ENCODE measurements around the gene ZNF831.
A peak's percentile ranks its signal among the peaks of the same experiment; 100 is the strongest.

Gene ZNF831

GRCh38 chr20:59179988-59180387, 16.4 kb downstream of the ZNF831 start:
- no peak for DNase-seq (ENCODE audit: low read depth in 2 of 2)

GRCh38 chr20:59181936-59182335, 18.3 kb downstream of the ZNF831 start:
- DNase-seq (ENCODE audit: low read depth in 2 of 2): no peak

GRCh38 chr20:59182401-59183044, 18.9 kb downstream of the ZNF831 start:
- no peak for DNase-seq (ENCODE audit: low read depth in 2 of 2)

GRCh38 chr20:59183751-59184150, 20.1 kb downstream of the ZNF831 start:
- DNase-seq (ENCODE audit: low read depth in 2 of 2): no peak

- DNase-seq (ENCODE audit: low read depth in 2 of 2): no peak
Measured at GRCh38 chr20:59184880-59185447, 21.3 kb downstream of the ZNF831 start.

- no peak for DNase-seq (ENCODE audit: low read depth in 2 of 2)
Measured at GRCh38 chr20:59185809-59186208, 22.2 kb downstream of the ZNF831 start.

- DNase-seq (ENCODE audit: low read depth in 2 of 2): no peak
Measured at GRCh38 chr20:59190466-59190865, 26.8 kb downstream of the ZNF831 start.

- no peak for DNase-seq (ENCODE audit: low read depth in 2 of 2)
Measured at GRCh38 chr20:59191036-59191755, 27.6 kb downstream of the ZNF831 start.

- no peak for DNase-seq (ENCODE audit: low read depth in 2 of 2)
Measured at GRCh38 chr20:59191756-59192532, 28.3 kb downstream of the ZNF831 start.

- no peak for DNase-seq (ENCODE audit: low read depth in 2 of 2)
Measured at GRCh38 chr20:59192533-59192896, 28.9 kb downstream of the ZNF831 start.

- DNase-seq (ENCODE audit: low read depth in 2 of 2): no peak
Measured at GRCh38 chr20:59193325-59193724, 29.7 kb downstream of the ZNF831 start.

GRCh38 chr20:59194023-59194935, 30.7 kb downstream of the ZNF831 start:
- no peak for DNase-seq (ENCODE audit: low read depth in 2 of 2)

- no peak for DNase-seq (ENCODE audit: low read depth in 2 of 2)
Measured at GRCh38 chr20:59195316-59195993, 31.8 kb downstream of the ZNF831 start.

GRCh38 chr20:59204165-59204894, 40.7 kb downstream of the ZNF831 start:
- DNase-seq (ENCODE audit: low read depth in 2 of 2): no peak

GRCh38 chr20:59205044-59205443, 41.4 kb downstream of the ZNF831 start:
- no peak for DNase-seq (ENCODE audit: low read depth in 2 of 2)

GRCh38 chr20:59207235-59207634, 43.6 kb downstream of the ZNF831 start:
- no peak for DNase-seq (ENCODE audit: low read depth in 2 of 2)

- peak; percentile 49 to 67 for DNase-seq (ENCODE audit: low read depth in 2 of 2)
Measured at GRCh38 chr20:59207742-59208357, 44.2 kb downstream of the ZNF831 start.

- no peak for DNase-seq (ENCODE audit: low read depth in 2 of 2)
Measured at GRCh38 chr20:59210186-59210585, 46.6 kb downstream of the ZNF831 start.

- DNase-seq (ENCODE audit: low read depth in 2 of 2): no peak
Measured at GRCh38 chr20:59211208-59211765, 47.7 kb downstream of the ZNF831 start.

Measured in stimulated activated CD8-positive, alpha-beta memory T cell treated with anti-CD3 and anti-CD28 coated beads, Interleukin-7, amount 100 ng/mL, for 1 hour (primary cell).